ENCODE results near the gene TMEM151B.

The TMEM151B gene

DNA sequence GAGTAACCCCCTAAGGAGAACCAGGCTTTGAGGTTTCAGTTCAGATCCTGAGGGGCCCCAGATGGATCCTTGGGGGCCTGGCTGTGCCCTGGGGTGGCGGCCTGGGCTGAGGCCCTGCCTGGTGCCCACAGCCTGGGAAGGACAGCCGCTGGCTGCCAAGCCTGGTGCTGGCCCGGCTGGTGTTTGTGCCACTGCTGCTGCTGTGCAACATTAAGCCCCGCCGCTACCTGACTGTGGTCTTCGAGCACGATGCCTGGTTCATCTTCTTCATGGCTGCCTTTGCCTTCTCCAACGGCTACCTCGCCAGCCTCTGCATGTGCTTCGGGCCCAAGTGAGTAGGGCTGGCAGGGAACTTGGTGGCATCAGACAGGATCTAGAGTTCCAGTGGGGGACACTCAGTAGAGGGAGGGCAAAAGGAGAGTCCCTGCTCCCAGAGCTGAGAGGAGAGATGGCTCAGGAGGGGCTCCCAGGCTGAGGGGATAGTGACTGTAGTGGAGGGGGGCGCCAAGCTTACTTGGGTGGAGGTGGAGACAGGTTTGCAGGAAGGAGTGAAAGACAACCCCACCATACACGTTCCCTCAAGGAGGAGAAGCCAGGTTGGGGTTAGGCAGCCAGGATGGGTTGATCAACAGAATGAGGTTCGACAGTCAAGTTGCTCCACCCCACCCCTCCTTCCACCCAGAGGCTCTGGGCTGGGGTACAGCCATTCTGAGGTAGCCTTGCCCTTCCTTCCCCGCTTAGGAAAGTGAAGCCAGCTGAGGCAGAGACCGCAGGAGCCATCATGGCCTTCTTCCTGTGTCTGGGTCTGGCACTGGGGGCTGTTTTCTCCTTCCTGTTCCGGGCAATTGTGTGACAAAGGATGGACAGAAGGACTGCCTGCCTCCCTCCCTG is 37.3 kb upstream of the TMEM151B start:
- DNase-seq (ENCODE audit: low spot score) = no peak

DNA sequence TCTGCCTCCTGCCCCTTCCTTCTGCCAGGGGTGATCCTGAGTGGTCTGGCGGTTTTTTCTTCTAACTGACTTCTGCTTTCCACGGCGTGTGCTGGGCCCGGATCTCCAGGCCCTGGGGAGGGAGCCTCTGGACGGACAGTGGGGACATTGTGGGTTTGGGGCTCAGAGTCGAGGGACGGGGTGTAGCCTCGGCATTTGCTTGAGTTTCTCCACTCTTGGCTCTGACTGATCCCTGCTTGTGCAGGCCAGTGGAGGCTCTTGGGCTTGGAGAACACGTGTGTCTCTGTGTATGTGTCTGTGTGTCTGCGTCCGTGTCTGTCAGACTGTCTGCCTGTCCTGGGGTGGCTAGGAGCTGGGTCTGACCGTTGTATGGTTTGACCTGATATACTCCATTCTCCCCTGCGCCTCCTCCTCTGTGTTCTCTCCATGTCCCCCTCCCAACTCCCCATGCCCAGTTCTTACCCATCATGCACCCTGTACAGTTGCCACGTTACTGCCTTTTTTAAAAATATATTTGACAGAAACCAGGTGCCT is 36.6 kb upstream of the TMEM151B start:
- DNase-seq (ENCODE audit: low spot score) = no peak

DNA sequence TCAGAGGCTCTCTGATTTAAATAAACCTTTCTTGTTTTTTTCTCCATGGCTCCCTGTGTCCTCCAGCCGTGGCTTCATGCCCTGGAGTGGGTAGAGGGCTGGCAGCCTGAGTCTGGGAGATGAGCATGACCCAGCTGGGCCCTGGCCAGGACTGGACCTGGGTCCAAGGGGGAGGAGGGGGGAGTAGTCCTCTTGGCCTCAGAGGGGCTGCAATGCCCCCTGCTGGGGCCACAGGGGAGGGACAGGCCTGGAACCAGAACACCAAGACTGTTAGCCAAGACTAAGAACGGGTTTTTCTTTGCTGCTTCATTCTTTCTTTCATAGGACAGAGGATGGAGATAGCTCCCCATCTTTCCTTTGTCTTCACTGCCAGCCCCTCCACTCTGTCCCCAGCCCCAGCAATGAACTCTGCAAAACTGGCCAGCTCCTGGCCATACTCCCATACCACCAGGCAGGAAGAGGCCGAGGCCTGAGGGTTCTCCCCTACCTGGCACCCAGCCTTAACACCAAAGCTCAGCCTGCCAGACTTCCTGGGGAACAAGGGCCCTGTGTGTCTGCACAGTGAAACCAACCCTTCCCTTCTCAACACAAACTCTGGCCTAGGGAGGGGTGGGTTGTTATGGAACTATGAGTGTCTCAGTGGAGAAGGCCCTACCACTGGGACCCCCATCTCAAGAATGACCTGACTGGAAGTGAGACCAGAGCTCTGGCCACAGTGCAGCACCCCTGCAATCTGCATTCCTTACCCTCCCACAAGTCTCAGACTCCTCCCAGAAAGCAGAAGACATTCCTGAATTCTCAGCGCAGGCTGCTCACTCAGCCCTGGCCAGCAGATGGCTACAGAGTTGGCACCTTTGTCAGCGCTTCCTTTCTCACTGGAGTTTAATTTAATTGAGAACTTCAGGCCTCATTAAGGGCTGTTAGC is 35.9 kb upstream of the TMEM151B start:
- DNase-seq (ENCODE audit: low spot score) = peak; percentile 82

DNA sequence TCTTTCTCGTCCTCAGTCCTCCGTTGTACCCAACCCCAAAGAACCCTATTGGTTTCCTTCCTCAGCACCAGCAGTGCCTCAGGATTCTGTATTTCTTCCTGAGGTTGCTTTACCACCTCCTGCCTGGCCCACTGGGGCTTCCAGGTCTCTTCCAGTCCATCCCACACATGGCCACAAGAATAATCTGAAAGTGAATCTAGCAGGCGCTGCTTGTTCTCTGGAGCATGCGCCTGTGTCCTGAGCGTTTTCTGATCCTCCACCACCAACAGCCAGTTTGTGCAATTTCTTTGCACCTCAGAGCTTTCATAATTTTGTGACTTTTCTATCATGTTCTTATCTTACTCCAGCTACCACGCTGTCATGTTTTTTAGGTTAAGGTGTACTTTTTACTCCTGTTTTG is 35.0 kb upstream of the TMEM151B start:
- no peak for DNase-seq (ENCODE audit: low spot score)

DNA sequence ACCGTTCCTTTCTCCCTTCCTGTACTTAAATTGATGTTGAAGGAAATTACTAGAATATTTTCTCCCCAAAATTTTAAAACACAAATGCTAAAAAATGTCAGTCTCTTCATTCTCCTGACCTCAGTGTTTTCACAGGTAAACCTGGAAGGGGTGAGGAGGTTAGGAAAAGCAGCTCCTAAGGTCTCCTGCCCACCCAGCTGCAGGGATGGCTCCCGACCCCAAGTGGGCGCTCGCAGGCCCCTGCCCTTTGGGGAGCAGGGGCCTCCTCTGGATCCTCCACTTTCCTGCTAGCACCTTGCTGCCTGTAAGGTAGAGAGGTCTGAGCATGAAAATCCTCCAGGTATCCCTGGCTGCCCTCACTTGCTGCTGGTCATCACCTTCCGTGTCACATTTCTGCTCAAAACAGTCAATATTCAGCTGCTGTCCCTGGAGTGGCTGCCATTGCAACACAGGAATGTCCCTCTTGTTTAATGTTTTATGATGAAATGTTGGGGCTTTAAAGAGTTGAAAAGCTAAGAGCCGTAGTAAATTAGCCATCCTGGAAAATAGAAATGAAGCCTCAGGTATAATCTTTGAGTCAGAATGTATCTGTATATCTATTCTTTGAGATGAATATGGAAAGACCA is 34.2 kb upstream of the TMEM151B start:
- no peak for DNase-seq (ENCODE audit: low spot score)

DNA sequence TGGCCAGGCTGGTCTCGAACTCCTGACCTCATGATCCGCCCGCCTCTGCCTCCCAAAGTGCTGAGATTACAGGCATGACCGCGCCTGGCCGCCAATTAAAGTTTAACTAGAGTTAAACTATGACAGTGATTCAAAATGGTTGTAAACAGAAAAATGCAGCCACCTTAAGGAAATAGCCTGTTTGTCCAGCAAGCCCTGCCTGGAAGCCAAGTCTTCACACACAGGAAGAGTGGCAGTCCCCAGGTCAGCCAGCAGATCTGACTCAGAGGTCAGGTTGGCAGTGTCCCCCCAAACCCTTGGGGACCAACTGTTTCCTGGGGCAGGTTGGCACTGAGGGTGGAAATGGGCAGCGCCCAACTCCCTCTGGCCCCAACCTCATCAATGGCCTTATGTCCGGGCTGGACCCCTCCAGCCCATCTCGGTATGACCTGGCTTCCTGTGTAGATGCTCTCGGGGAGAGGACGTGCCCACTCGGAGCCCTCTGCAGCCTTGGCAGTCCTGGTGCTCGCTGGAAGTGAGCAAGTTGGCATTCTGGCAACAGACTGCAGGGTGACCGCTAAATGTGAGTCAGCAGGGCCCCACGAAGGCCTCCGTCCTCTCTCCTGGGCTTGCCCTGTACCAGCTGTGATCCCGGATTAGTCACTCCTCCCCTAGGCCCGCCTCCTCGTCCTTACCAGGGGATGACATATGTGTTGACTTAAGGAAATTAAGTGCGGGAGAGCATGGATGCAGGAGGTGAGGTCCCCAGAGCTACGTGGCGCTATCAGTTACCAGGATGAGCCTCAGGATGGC is 33.0 kb upstream of the TMEM151B start:
- DNase-seq (ENCODE audit: low spot score) = peak; percentile 96

DNA sequence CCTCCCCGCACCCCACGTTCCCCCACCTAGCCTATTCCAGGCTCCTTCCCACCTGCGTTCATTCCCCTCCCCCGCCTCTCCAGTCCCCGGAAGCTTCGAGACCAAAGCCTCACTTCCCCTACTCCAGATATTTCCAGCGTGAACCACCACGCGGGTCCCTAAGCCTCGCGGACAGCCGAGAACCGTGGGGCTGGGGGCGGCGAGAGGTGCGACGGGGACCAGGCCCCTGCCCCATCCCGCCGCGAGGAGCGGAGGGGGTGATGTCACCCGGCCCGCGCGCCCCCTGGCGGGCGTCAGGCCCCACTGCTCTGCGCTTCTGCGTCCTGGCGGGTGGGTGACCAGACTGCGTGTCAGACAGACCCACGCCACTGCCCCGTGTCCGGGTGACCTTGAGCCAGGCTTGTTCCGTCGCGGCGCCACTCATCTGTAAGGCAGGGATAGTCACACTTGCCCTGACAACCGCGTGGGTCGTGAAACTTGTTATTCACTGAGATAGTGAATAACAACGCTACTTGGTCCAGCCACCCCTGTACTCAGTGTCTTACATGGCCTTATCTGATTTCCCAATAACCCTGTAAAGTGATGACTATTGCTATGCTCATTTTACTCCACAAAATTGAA is 32.3 kb upstream of the TMEM151B start:
- peak; percentile 83 for DNase-seq (ENCODE audit: low spot score)

DNA sequence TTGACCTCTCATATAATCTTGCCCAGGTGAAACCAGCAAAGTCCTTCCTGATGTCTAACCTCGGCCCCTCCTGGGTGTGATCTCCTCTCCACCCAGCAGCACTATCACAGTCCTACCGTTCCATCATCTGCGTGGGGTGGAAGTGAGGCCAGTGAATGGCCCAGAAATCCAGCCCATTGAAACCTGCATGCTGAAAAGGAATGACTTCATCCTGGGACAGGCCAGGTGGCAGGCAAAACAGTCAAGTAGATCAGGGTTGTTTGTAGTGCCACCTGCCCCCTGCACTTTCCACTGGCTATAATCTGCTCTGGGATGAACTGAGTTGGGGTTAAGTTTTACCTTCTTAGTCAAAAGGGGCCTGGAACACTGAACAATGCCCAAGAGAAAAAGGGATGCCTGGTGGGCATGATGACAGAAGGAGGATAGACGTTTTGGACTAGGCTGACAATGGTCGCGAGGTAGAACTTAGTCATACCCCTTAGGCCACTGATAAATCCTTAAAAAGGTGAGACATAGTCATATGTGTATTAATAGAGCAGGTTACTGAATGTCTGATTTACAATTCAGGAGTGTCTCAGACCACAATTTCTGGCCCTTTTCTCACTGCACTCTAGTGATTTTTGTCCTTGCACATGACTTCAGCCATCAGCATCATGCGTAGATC is 31.4 kb upstream of the TMEM151B start:
- DNase-seq (ENCODE audit: low spot score) = no peak

DNA sequence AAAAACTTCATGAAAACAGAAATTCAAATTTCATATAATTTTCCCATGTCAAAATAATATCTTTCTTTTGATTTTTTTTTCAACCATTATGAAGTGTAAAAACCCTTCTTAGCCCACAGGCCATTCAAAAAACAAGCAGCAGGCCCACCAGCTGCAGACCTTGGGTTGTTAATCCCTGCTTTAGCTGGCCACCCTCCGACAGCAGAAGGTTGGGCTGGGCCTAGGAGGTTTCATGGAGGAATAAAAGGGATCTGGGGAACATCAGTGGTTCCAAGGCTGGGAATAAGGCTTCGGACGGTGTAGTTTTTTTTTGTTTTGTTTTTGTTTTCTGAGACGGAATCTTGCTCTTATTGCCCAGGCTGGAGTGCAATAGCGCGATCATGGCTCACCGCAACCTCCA is 26.9 kb upstream of the TMEM151B start:
- DNase-seq (ENCODE audit: low spot score) = no peak

DNA sequence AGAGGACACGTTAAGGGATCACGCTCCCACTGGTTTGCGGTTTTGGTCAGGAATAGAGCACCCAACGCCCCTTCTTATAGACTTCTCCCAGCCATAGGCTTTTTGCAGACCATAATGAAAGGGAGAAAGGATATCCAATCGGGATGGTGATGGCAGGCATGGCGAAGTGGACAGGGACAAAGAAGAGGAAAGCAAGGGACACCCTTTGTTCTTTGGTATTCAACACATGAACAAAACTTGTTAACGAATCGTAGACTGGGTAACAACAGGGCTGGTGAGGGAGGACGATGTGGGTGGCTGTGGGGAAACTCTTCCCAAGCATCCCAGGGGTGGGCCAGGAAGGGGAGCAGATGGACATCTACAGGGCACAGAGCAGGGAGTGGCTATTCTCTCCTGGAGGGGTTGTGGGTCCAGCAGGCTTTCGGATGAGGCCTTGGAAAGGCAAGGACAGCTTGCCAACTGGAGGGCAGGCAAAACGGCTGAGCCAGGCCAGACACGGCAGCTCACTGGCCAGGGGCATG is 24.8 kb upstream of the TMEM151B start:
- DNase-seq (ENCODE audit: low spot score) = no peak

DNA sequence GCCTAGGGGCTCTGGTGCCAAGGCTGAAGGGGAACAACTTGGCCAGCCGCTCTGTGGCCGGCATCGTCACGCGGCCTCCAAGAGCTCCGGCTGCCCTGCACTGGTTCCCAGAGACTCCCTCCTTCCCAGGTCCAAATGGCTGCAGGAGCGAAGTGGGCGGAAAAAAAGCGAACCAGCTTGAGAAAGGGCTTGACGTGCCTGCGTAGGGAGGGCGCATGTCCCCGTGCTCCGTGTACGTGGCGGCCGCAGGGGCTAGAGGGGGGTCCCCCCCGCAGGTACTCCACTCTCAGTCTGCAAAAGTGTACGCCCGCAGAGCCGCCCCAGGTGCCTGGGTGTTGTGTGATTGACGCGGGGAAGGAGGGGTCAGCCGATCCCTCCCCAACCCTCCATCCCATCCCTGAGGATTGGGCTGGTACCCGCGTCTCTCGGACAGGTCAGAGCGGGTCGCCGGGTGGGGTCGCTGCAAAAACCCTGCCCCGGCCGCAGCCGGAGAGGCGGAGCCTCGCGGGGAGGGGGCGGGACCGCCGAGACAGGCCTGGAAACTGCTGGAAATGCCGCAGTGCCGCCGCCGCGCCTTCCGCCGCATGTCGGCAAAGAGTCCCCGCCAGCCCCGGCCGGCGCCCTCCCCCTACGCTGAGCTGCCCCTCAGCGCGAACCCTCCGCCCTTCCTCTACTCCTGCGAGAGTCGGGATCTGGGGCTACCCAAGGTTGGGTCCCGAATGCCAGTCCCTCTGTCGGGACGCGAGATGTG is 24.2 kb upstream of the TMEM151B start:
- DNase-seq (ENCODE audit: low spot score) = peak; percentile 74

DNA sequence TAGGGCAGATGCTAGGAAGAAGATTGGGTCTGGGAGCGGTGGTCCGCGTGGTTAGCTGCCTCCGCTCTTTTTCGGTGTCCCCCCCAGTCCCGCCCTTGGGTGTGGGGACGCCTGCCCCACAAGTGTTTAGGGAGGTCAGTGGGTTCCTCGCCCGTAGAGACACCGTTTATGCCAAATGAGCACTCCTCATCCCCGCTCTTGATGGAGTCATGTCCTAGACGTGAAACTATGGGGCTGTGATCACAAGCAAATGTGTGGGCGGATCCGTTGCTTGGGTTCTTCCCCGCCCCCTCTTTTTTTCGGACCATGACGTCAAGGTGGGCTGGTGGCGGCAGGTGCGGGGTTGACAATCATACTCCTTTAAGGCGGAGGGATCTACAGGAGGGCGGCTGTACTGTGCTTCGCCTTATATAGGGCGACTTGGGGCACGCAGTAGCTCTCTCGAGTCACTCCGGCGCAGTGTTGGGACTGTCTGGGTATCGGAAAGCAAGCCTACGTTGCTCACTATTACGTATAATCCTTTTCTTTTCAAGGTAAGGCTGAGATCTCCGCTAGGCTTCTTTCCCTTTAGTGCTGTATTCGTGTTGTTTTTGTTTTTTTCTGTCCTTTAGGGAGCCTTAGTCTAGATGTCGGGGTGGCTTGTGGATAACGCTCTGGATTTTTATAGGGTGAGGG is 23.4 kb upstream of the TMEM151B start, which contains the start of gene HSP90AB1:
Gene HSP90AB1 (plus strand): TSS at position 439 of the 675 bp plus-strand sequence. CDS start 1,529 bp downstream, outside the sequence.
- DNase-seq (ENCODE audit: low spot score) = peak; percentile 95

DNA sequence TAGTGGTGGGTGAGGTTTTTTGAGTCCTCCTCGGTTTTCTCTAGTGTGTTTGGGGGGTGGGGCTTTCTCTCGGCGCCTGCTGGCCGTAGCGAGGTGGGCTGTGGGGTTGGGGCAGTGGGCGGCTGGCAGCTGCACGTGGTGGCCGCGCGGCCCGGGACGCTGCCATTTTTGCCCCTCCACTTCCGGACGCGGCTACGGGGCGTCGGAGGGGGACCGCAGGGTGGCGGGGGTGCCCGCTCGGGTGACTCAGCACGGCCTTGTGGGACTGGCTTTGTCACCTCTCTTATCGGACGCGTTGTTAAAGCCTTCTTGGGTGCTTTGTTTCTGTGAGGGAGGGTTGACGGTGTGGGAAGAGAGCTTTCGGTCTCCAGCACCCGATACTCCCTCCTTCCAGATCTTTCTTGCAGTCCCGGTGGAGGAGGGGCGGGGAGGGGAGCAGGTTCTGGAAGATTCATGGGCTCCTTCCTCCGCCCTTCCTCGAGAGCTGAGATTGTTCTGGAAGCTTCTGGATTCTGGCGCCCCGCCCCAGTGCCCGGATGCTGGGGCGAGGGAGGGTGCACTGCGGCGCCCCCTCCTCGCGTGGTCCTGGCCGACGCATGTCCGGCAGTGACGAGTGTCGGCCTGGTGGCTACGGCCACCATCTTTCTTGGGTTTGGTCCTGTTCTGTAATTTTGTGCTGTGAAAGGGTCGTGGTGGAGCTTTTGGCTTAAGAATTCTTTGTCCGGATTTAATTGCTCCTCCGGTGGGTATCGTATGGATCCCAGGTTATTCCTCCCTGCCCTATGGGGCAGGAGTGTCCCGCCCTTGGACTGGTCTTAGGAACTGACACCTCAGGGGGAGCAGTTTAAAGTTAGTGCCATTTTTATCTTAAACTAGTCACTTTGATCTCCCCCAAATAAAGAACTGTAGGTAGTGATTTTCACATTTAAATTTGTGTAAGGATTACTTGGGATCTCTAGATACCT is 22.6 kb upstream of the TMEM151B start:
- DNase-seq (ENCODE audit: low spot score) = peak; percentile 53

DNA sequence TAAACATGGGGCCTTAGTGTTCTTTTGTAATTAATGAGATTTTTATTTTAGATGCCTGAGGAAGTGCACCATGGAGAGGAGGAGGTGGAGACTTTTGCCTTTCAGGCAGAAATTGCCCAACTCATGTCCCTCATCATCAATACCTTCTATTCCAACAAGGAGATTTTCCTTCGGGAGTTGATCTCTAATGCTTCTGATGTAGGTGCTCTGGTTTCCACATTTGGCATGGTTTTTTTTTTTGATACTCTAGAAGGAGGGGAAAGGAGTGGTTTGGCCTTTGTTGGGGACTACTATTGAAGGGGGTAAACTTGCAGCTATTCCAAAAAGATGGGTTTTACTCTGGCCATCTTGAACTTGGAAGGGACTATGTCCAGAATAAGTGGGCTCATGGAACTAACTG is 21.7 kb upstream of the TMEM151B start:
- no peak for DNase-seq (ENCODE audit: low spot score)

DNA sequence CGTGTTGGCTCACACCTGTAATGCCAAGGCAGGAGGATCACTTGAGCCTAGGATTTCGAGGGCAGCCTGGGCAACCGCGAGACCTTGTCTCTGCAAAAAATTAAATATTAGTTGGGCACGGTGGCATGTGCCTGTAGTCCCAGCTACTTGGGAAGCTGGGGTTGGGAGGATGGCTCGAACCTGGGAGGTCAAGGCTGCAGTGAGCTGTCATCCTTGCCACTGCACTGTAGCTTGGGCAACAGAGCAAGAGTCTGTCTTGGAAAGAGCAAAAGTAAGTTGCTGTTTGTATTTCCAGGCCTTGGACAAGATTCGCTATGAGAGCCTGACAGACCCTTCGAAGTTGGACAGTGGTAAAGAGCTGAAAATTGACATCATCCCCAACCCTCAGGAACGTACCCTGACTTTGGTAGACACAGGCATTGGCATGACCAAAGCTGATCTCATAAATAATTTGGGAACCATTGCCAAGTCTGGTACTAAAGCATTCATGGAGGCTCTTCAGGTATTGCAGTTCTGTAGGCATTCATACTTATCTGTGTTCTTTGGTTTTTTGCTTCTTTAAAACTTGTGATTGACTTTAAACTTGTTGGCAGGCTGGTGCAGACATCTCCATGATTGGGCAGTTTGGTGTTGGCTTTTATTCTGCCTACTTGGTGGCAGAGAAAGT is 21.0 kb upstream of the TMEM151B start:
- DNase-seq (ENCODE audit: low spot score) = no peak

DNA sequence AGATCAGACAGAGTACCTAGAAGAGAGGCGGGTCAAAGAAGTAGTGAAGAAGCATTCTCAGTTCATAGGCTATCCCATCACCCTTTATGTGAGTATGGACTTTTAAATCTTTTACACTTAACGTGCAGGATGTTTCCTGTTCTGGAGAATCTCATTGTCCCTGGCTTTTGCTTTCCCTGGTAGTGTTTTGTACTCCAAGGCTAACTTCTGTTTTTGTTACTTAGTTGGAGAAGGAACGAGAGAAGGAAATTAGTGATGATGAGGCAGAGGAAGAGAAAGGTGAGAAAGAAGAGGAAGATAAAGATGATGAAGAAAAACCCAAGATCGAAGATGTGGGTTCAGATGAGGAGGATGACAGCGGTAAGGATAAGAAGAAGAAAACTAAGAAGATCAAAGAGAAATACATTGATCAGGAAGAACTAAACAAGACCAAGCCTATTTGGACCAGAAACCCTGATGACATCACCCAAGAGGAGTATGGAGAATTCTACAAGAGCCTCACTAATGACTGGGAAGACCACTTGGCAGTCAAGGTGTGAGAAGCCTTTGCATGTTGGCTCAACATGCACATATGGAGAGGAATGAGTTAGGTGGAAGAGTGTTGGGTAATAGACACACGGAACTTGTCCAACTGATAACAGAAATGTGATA is 20.1 kb upstream of the TMEM151B start:
- no peak for DNase-seq (ENCODE audit: low spot score)
